SJCRH30 (cell line): Measurements from ENCODE around the gene MYL7. TPM values are rescaled to one million over a fixed set of nuclear protein-coding genes. Genes with fewer than 3 reads are reported as not detected.

Experiments used
- DNase-seq, 2 experiments: peaks; one replicate each; pipeline ENCODE4 v3.0.0-alpha.2; 2015 to 2020
- H3K27ac ChIP-seq: fragments of 250-450 bp; sonication (Bioruptor Pico); 2 replicates; pipeline ENCODE4 v1.5.1; 2020; ENCODE audit warnings: mild to moderate bottlenecking, moderate library complexity
- H3K27me3 ChIP-seq: fragments of 250-450 bp; sonication (Bioruptor Pico); 2 replicates; pipeline ENCODE4 v1.5.1; 2020; ENCODE audit warnings: mild to moderate bottlenecking, moderate library complexity
- H3K36me3 ChIP-seq: fragments of 250-450 bp; sonication (Bioruptor Pico); 2 replicates; pipeline ENCODE4 v1.5.1; 2020; ENCODE audit warnings: mild to moderate bottlenecking, moderate library complexity
- H3K4me1 ChIP-seq: fragments of 250-450 bp; sonication (Bioruptor Pico); 2 replicates; pipeline ENCODE4 v1.5.1; 2020; ENCODE audit warnings: mild to moderate bottlenecking, moderate library complexity
- H3K4me3 ChIP-seq: fragments of 250-450 bp; sonication (Bioruptor Pico); 2 replicates; pipeline ENCODE4 v1.5.1; 2020; ENCODE audit warnings: mild to moderate bottlenecking, moderate library complexity
- H3K9me3 ChIP-seq: fragments of 250-450 bp; sonication (Bioruptor Pico); replicated peaks from 2 replicates; pipeline ENCODE4 v1.5.1; 2020; ENCODE audit warnings: mild to moderate bottlenecking, moderate library complexity
- total RNA-seq: library from RNA; depleted of rRNA; stranded (reverse); fragments of >200 nt; shearing (Covaris generic); gene quantifications from 2 replicates; pipeline ENCODE4 v1.2.3, GENCODE V29; 2014

MYL7 gene
- total RNA-seq, 1 experiment from 2014 or later: not detected

DNA sequence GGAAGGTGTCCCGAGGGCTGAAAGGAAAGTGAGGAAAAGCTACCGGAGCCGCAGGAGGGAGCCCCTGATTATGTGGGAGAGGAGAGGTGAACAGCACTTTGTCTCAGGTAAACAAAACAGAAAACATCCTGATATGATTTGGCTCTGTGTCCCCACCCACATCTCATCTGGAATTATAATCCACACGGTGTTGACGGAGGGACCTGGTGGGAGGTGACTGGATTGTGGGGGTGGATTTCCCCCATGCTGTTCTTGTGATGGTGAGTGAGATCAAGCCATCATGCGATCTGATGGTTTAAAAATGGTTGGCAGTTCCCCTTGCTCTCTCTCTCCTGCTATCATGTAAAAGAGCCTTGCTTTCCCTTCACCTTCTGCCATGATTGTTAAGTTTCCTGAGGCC is 20.7 kb downstream of the MYL7 start:
- peaks cover 44% of the 10 kb centered on the region for H3K36me3 ChIP-seq
- no peaks in the 10 kb centered on the region for H3K9me3 ChIP-seq
- no peaks in the 10 kb centered on the region for H3K27me3 ChIP-seq
- DNase-seq: no peak
- peaks cover 5% of the 10 kb centered on the region for H3K4me1 ChIP-seq
- no peak overlapping the region for H3K4me3 ChIP-seq
- no peak overlapping the region for H3K27ac ChIP-seq

DNA sequence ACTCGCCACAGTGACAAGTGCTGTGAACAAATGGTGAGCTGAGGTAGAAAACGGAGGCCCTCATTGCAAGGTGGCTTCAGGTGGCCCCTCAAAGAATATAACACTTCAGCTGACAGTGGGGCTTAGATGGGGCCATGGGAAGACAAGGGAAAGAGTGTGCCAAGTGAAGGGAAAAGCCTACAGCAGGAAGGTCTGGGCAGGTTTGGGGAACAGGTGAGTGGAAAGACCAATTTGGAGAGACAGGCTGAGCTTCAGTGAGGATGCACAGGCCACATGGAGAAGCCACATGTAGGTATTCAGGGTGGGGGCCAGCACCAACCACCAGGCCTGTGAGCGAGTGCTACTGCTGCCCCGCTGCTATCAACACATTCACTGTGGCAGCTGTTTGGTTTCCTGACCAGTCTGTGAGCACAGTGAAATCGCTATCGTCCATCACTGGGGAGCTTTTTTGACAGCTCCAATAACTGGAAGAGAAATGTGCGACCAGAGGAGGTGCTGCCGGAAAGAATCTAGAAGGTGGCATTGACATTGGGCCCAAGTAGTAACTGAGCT is 21.2 kb downstream of the MYL7 start:
- Histone ChIP-seq H3K9me3 (no peaks in the 10 kb centered on the region), H3K27ac (no peak overlapping the region), H3K27me3 (no peaks in the 10 kb centered on the region), H3K36me3 (peaks cover 49% of the 10 kb centered on the region), H3K4me1 (peaks cover 5% of the 10 kb centered on the region), H3K4me3 (no peak overlapping the region)
- no peak for DNase-seq

DNA sequence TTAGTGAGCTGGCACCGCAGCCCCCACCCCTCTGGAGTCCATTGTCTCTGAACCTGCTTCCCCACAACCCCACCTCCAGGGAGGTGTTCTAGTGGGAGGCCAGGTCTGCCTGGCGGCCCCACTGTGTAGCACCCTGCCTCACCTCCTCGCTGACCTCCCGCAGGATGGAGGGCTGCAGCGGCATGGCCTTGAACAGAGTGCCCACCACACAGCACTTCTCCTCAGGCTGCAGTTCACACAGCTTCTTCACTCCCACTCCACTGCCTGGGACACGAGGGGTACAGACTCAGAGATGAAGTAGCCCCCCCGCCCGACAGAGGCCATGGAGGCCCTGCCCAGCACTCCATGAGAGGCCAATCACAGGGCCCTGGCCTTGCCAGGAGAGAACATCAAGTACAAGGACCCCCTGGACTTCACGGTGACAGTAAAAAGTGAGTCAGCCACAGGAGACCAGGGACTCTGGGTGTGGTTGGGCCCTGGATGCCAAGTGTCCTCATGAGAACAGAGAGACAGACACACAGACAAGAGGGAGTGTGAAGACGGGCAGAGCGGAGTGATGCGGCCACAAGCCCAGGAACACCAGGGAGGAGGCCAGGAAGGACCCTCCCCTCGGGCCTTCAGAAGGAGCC is 23.2 kb downstream of the MYL7 start:
- Histone ChIP-seq H3K36me3 (peaks cover 66% of the 10 kb centered on the region), H3K27ac (no peak overlapping the region), H3K4me3 (no peak overlapping the region), H3K27me3 (no peaks in the 10 kb centered on the region), H3K9me3 (no peaks in the 10 kb centered on the region), H3K4me1 (peaks cover 5% of the 10 kb centered on the region)
- no peak for DNase-seq

DNA sequence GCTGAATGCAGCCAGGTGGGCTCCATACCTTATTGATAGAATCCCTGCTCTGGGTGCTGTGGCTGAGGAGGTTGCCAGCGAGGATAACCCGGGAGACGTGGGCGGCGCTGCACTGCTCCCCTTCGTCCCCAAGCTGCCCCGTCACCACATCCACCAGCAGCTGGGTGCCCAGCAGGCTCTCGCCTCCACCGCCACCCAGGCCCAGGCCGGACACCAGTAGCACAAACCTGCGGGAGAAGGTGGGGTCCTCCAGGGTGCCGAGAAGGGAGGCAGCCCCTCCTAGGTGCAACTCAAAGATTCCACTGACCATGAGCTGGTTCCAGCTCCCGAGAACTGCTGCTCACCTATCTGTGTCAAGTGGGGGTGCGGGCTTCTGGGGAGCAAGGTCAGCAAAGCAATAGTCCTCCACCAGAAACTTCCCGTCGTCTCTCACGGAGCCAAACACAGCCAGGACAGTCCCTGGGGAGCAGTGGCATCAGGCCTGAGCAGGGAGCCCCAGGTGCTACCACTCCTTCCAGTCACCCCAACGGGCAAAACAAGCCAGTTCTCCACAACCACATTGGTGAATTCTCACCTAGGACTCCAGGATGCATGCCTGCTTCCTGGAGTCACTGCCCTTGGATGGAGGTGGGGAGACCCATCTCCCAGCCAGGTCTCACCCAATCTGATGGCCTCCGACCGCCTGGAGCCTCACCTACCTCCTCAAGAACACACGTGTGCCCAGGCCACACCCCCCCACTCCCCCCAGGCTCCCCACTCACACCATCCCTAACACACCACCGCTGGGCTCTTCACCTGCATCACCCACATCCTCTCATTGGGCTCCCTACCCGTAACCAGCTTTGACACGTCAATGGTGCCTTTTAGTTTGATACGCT is 24.1 kb downstream of the MYL7 start:
- Histone ChIP-seq H3K27me3 (no peaks in the 10 kb centered on the region), H3K9me3 (no peaks in the 10 kb centered on the region), H3K36me3 (peaks cover 70% of the 10 kb centered on the region), H3K4me3 (no peak overlapping the region), H3K27ac (no peak overlapping the region), H3K4me1 (peaks cover 2% of the 10 kb centered on the region; the same call in 1 of the 2 replicates)
- no peak for DNase-seq

DNA sequence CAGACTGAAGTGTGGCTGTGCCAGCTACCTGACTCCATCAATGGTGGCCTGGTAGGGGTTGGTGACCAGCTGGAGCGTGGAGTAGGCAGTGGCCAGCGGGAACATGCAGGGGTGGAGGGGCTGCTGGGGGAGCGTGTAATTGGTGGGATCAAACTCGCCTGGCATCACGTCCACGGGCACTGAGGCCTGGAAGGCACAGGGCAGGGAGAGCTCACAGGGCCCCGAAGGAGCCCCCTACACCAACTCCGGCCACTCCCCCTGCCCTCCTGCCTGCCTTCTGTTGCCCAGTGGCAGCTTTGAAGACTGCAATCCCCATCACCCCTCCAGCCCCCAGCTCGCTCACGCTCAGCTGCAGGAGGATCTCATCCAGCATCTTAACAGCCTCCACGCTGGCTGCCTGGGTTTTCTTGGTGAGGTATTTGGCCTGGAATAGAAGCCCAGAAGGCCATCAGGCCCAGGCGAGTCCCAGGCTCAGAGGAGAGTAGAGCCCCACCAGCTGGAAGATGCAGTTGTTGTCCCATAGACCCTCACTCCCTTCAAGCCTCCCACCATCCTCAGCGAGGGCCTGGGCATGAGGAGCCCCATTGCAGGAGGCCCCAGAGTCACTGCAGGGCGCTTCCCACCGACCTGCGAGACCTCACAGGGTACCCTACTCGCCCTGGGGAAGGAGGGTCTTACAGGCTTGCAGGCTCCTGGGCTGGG is 24.9 kb downstream of the MYL7 start:
- Histone ChIP-seq H3K27ac (no peak overlapping the region), H3K36me3 (peaks cover 65% of the 10 kb centered on the region), H3K4me1 (no peaks in the 10 kb centered on the region)

DNA sequence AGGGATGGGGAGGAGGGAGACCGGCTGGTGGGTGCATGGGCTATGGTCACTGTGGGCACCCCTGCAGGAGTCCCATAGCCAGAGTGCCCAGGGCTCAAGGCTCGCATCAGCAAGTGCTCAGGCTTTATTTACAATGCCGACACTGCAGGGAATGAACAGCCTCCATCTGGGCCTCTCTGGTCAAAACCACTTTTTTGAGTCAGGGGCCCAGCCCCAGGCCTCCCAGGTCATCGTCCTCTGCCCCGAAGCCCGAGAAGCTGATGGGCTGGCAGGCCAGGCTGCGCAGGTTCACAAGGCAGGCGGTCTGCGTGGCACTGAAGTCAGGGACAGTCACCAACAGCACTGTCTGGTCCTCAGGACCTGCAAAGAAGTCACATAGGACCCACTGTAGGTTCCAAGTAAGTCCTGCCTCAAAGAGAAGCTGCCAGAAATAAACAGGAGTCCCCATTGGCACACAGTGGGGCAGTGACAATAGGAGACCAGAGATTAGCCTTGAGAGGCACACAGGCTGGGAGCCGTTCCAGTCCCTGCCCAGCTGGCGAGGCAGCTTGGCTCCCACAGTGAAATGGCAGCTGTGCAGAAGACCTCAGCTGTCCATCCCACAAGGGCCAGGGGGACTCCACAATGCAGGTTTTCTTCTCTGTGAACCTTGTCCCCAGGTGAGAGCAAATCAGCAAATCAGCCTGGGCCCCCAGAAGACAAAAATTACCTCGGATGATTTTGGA is 26.4 kb downstream of the MYL7 start:
- Histone ChIP-seq H3K36me3 (peaks cover 51% of the 10 kb centered on the region), H3K27me3 (no peaks in the 10 kb centered on the region), H3K9me3 (no peaks in the 10 kb centered on the region), H3K4me1 (no peaks in the 10 kb centered on the region), H3K4me3 (no peak overlapping the region), H3K27ac (no peak overlapping the region)
- peak in 1 of 2 experiments; percentile 40 for DNase-seq

More for the DNA sequence above, 24.9 kb downstream of the MYL7 start:
- no peak for DNase-seq
- H3K4me3 ChIP-seq: no peak overlapping the region
- no peaks in the 10 kb centered on the region for H3K9me3 ChIP-seq
- no peaks in the 10 kb centered on the region for H3K27me3 ChIP-seq

DNA sequence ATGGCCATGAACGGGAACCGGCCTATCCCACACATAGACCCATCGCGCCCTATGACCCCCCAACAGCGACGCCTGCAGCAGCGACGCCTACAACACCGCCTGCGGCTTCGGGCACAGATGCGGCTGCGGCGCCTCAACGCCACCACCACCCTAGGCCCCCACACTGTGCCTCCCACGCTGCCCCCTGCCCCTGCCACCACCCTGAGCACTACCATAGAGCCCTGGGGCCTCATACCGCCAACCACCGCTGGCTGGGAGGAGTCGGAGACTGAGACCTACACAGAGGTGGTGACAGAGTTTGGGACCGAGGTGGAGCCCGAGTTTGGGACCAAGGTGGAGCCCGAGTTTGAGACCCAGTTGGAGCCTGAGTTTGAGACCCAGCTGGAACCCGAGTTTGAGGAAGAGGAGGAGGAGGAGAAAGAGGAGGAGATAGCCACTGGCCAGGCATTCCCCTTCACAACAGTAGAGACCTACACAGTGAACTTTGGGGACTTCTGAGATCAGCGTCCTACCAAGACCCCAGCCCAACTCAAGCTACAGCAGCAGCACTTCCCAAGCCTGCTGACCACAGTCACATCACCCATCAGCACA is 27.3 kb downstream of the MYL7 start:
- DNase-seq: no peak
- Histone ChIP-seq H3K4me3 (no peak overlapping the region), H3K27me3 (no peaks in the 10 kb centered on the region), H3K27ac (no peak overlapping the region), H3K36me3 (peaks cover 55% of the 10 kb centered on the region), H3K9me3 (no peaks in the 10 kb centered on the region), H3K4me1 (no peaks in the 10 kb centered on the region)

DNA sequence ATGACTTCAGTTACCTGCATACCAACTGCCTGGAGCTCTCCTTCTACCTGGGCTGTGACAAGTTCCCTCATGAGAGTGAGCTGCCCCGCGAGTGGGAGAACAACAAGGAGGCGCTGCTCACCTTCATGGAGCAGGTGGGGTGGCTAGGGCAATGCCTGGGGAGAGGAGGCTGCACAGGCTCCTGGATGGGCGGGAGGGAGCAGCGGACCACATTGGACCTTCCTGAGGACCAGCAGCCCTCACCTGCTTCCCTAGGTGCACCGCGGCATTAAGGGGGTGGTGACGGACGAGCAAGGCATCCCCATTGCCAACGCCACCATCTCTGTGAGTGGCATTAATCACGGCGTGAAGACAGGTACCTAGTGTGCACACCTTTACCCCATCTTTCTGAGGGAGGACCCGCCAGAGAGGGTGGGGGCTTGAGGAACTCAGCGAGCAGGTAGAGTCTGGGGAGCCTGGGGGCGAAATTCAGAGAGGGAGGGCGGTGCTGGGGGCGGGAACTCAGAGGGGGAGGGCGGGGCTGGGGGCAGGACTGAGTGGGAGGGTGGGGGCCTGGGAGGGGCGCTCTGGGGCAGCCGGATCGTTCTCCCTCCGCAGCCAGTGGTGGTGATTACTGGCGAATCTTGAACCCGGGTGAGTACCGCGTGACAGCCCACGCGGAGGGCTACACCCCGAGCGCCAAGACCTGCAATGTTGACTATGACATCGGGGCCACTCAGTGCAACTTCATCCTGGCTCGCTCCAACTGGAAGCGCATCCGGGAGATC is 28.0 kb downstream of the MYL7 start:
- no peaks in the 10 kb centered on the region for H3K4me1 ChIP-seq
- H3K9me3 ChIP-seq: no peaks in the 10 kb centered on the region
- no peak overlapping the region for H3K27ac ChIP-seq
- H3K36me3 ChIP-seq: peaks cover 55% of the 10 kb centered on the region
- H3K27me3 ChIP-seq: no peaks in the 10 kb centered on the region
- no peak for DNase-seq
- no peak overlapping the region for H3K4me3 ChIP-seq

DNA sequence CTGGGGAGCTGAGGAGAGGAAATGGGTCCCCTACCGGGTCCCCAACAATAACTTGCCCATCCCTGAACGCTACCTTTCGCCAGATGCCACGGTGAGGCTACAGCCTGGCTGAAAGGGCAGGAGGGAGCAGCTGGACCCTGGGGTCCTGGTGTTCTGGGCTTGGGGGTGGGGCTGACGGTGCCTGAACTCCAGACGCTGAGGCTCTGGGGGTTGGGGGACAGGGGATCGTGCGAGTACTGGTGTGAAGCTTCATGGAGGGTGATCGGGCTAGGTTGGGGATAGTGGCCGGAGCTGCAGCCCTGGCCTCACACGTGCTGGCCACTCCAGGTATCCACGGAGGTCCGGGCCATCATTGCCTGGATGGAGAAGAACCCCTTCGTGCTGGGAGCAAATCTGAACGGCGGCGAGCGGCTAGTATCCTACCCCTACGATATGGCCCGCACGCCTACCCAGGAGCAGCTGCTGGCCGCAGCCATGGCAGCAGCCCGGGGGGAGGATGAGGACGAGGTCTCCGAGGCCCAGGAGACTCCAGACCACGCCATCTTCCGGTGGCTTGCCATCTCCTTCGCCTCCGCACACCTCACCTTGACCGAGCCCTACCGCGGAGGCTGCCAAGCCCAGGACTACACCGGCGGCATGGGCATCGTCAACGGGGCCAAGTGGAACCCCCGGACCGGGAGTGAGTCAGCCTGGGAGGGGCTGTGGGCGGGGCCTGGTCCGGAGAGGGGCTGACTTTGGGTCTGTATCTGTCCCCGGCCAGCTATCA is 28.7 kb downstream of the MYL7 start:
- no peak for DNase-seq
- H3K36me3 ChIP-seq: peaks cover 50% of the 10 kb centered on the region

DNA sequence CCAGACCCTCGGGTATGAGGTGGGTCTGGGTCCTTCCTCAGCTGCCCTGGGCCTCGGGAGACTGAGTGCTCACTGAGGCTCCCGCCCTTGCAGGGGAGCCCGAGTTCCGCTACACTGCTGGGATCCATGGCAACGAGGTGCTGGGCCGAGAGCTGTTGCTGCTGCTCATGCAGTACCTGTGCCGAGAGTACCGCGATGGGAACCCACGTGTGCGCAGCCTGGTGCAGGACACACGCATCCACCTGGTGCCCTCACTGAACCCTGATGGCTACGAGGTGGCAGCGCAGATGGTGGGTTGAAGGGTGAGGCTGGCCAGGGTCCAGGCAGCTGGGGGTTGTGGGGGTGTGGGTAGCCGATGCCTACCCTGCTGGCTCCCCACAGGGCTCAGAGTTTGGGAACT is 29.4 kb downstream of the MYL7 start:
- Histone ChIP-seq H3K36me3 (peaks cover 43% of the 10 kb centered on the region), H3K27me3 (no peaks in the 10 kb centered on the region)

More for the DNA sequence above, 28.7 kb downstream of the MYL7 start:
- no peaks in the 10 kb centered on the region for H3K4me1 ChIP-seq
- H3K27me3 ChIP-seq: no peaks in the 10 kb centered on the region
- H3K4me3 ChIP-seq: no peak overlapping the region
- no peak overlapping the region for H3K27ac ChIP-seq
- no peaks in the 10 kb centered on the region for H3K9me3 ChIP-seq

DNA sequence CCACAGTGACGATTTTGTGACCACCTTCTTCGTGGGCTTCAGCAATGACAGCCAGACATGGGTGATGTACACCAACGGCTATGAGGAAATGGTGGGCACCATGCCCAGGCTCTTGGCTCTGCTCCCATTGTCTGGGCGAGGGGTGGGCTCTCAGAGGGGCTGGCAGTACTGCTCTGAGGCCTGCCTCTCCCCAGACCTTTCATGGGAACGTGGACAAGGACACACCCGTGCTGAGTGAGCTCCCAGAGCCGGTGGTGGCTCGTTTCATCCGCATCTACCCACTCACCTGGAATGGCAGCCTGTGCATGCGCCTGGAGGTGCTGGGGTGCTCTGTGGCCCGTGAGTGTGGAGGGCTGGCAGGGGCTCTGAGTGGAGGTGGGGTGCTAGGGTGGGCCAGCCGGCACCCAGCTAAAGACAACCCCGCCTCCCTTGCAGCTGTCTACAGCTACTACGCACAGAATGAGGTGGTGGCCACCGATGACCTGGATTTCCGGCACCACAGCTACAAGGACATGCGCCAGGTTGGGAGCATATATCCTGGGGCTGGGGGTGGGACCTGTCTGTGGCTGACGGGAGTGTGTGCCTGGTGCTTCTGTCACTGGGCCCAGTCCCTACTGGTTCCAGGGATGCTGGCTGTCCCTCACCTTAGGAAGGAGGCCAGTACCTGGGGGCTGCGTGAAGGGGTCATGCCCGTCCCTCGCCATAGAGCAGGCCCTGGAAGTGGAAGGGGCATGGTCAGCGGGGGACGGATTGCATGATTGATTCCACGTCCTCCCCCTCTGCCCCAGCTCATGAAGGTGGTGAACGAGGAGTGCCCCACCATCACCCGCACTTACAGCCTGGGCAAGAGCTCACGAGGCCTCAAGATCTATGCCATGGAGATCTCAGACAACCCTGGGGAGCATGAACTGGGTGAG is 30.2 kb downstream of the MYL7 start:
- no peak overlapping the region for H3K27ac ChIP-seq
- H3K9me3 ChIP-seq: no peaks in the 10 kb centered on the region
- DNase-seq: no peak
- no peaks in the 10 kb centered on the region for H3K27me3 ChIP-seq
- peaks cover 39% of the 10 kb centered on the region for H3K36me3 ChIP-seq
- no peak overlapping the region for H3K4me3 ChIP-seq
- H3K4me1 ChIP-seq: no peaks in the 10 kb centered on the region

More for the DNA sequence above, 29.4 kb downstream of the MYL7 start:
- H3K27ac ChIP-seq: no peak overlapping the region
- H3K4me3 ChIP-seq: no peak overlapping the region
- no peak for DNase-seq
- no peaks in the 10 kb centered on the region for H3K4me1 ChIP-seq
- H3K9me3 ChIP-seq: no peaks in the 10 kb centered on the region

DNA sequence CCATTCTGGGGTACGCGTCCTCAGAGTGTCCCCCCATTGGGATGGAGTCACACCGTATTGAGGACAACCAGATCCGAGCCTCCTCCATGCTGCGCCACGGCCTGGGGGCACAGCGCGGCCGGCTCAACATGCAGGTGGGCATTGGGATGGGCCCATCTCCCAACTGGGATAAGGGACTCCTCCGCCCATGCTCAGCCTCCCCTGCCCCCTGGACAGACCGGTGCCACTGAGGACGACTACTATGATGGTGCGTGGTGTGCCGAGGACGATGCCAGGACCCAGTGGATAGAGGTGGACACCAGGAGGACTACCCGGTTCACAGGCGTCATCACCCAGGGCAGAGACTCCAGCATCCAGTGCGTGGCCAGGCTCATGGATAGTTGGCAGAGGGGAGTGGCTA is 31.1 kb downstream of the MYL7 start:
- Histone ChIP-seq H3K4me1 (no peaks in the 10 kb centered on the region; the same call in 1 of the 2 replicates), H3K27ac (no peak overlapping the region), H3K27me3 (no peaks in the 10 kb centered on the region), H3K36me3 (peaks cover 29% of the 10 kb centered on the region), H3K9me3 (no peaks in the 10 kb centered on the region), H3K4me3 (no peak overlapping the region)
- no peak for DNase-seq
